DOHH2 (cell line): ENCODE results near the gene LPGAT1.
A peak's percentile ranks its signal among the peaks of the same experiment; 100 is the strongest.

Experiments
- H3F3A ChIP-seq: fragments of 200-600 bp; sonication (generic), shearing (Covaris generic); 2 replicates; pipeline ENCODE4 v1.6.0; 2016; ENCODE audit warnings: antibody characterized with exemption, mild to moderate bottlenecking; ENCODE audit not compliant: control insufficient read depth, insufficient read depth
- H3K27ac ChIP-seq: fragments of 200-600 bp; sonication (generic); 2 replicates; pipeline ENCODE4 v1.5.1; 2014; ENCODE audit warnings: low read depth, mild to moderate bottlenecking, low read length, moderate library complexity
- H3K27me3 ChIP-seq: fragments of 200-600 bp; sonication (generic); 2 replicates; pipeline ENCODE4 v1.6.1; 2014; ENCODE audit warnings: mild to moderate bottlenecking, low read length, mixed read lengths; ENCODE audit not compliant: control insufficient read depth
- H3K36me3 ChIP-seq: fragments of 200-600 bp; sonication (generic); 2 replicates; pipeline ENCODE4 v1.6.1; 2014; ENCODE audit warnings: mild to moderate bottlenecking, low read length, moderate library complexity, mixed read lengths; ENCODE audit not compliant: control insufficient read depth
- H3K4me1 ChIP-seq: fragments of 200-600 bp; sonication (generic); 2 replicates; pipeline ENCODE4 v1.6.1; 2014; ENCODE audit warnings: mild to moderate bottlenecking, low read length, mixed read lengths; ENCODE audit not compliant: control insufficient read depth
- H3K4me2 ChIP-seq: fragments of 200-600 bp; sonication (generic); 2 replicates; pipeline ENCODE4 v1.6.0; 2014; ENCODE audit warnings: mild to moderate bottlenecking, low read length, moderate library complexity
- H3K4me3 ChIP-seq: fragments of 200-600 bp; sonication (generic); 2 replicates; pipeline ENCODE4 v1.5.1; 2014; ENCODE audit warnings: mild to moderate bottlenecking, low read length, mixed read lengths
- H3K79me2 ChIP-seq: fragments of 200-600 bp; sonication (generic); 2 replicates; pipeline ENCODE4 v1.6.1; 2014; ENCODE audit warnings: mild to moderate bottlenecking, low read length, mixed read lengths; ENCODE audit not compliant: control insufficient read depth
- H3K9me2 ChIP-seq: fragments of 200-600 bp; sonication (generic); replicated peaks from 2 replicates; pipeline ENCODE4 v1.6.1; 2014; ENCODE audit warnings: mild to moderate bottlenecking, low read length, mixed read lengths; ENCODE audit not compliant: control insufficient read depth
- H3K9me3 ChIP-seq: fragments of 200-600 bp; sonication (generic); 2 replicates; pipeline ENCODE4 v1.6.1; 2014; ENCODE audit warnings: antibody characterized with exemption, low read length, mixed read lengths; ENCODE audit not compliant: control insufficient read depth, insufficient read depth
- H4K20me1 ChIP-seq: fragments of 200-600 bp; sonication (generic); 2 replicates; pipeline ENCODE4 v1.6.0; 2014; ENCODE audit warnings: low read depth, mild to moderate bottlenecking, antibody characterized with exemption, low read length, moderate library complexity; ENCODE audit not compliant: control insufficient read depth, insufficient read depth
- CTCF ChIP-seq: fragments of 200-600 bp; sonication (generic); IDR thresholded peaks from one replicate; pipeline ENCODE4 v1.5.1; 2014; ENCODE audit warnings: antibody characterized with exemption, mild to moderate bottlenecking, low read depth, low read length; ENCODE audit not compliant: poor library complexity, severe bottlenecking
- EZH2phosphoT487 ChIP-seq: fragments of 200-600 bp; sonication (generic); IDR thresholded peaks from 2 replicates; pipeline ENCODE4 v1.6.1; 2017; ENCODE audit warnings: borderline replicate concordance, mild to moderate bottlenecking, antibody characterized with exemption, low read length, moderate library complexity, mixed read lengths

LPGAT1 gene

GRCh38 chr1:211831558-211832323 is 1.2 kb upstream of the LPGAT1 start:
- Histone ChIP-seq H3K36me3 (peaks cover 5% of the 10 kb centered on the region; the same call in 1 of the 2 replicates), H3F3A (peaks cover 10% of the 10 kb centered on the region), H3K27ac (no peak overlapping the region), H3K4me3 (peak overlapping the region; percentile 76; the same call in 1 of the 2 replicates), H3K27me3 (0 out of 2 replicates have a peak, but pooled peaks cover 3% of the 10 kb centered on the region), H3K4me2 (peak overlapping the region; percentile 85; the same call in 1 of the 2 replicates), H3K9me3 (no peaks in the 10 kb centered on the region), H3K4me1 (peaks cover 20% of the 10 kb centered on the region), H4K20me1 (no peaks in the 10 kb centered on the region), H3K79me2 (peaks cover 2% of the 10 kb centered on the region; the same call in 1 of the 2 replicates), H3K9me2 (no peaks in the 10 kb centered on the region)
- TF ChIP-seq EZH2phosphoT487 (no peak), CTCF (no peak)

GRCh38 chr1:211830055-211830327 is 572 bp downstream of the LPGAT1 start:
- Histone ChIP-seq H3K4me2 (peak overlapping the region; percentile 85), H3K9me3 (no peaks in the 10 kb centered on the region), H3F3A (peaks cover 10% of the 10 kb centered on the region), H3K79me2 (peaks cover 2% of the 10 kb centered on the region; the same call in 1 of the 2 replicates), H3K4me1 (peaks cover 20% of the 10 kb centered on the region), H3K27me3 (no peaks in the 10 kb centered on the region), H4K20me1 (no peaks in the 10 kb centered on the region), H3K9me2 (no peaks in the 10 kb centered on the region), H3K27ac (no peak overlapping the region), H3K36me3 (peaks cover 5% of the 10 kb centered on the region; the same call in 1 of the 2 replicates), H3K4me3 (peak overlapping the region; percentile 76)
- TF ChIP-seq CTCF (no peak), EZH2phosphoT487 (no peak)

- peaks cover 20% of the 10 kb centered on the region for H3K4me1 ChIP-seq
- H3K79me2 ChIP-seq = peaks cover 2% of the 10 kb centered on the region; the same call in 1 of the 2 replicates
- peak overlapping the region; percentile 76 for H3K4me3 ChIP-seq
- H3K9me3 ChIP-seq = no peaks in the 10 kb centered on the region
- TF ChIP-seq CTCF = no peak
- no peak for TF ChIP-seq EZH2phosphoT487
- H3K4me2 ChIP-seq = peak overlapping the region; percentile 85
- peaks cover 5% of the 10 kb centered on the region; the same call in 1 of the 2 replicates for H3K36me3 ChIP-seq
- H3K9me2 ChIP-seq = no peaks in the 10 kb centered on the region
- H4K20me1 ChIP-seq = no peaks in the 10 kb centered on the region
- H3K27ac ChIP-seq = no peak overlapping the region
- no peaks in the 10 kb centered on the region for H3K27me3 ChIP-seq
- H3F3A ChIP-seq = peaks cover 10% of the 10 kb centered on the region
Measured at GRCh38 chr1:211829343-211830054, 1.1 kb downstream of the LPGAT1 start.
